Fibroblast of the aortic adventitia (primary cell): Measurements from ENCODE around the gene CEP95. TPM values are rescaled to one million over a fixed set of nuclear protein-coding genes. Genes with fewer than 3 reads are reported as not detected.
A peak's percentile ranks its signal among the peaks of the same experiment; 100 is the strongest.
"Not testable (repeated sequence)": the region's sequence is repeated elsewhere in the genome, so short reads cannot be mapped to it uniquely, and the experiment has no call there.

Experiments used
- DNase-seq: peaks from one replicate; pipeline ENCODE4 v3.0.0-alpha.2; 2010; ENCODE audit warnings: low read depth
- H3K4me3 ChIP-seq: 2 replicates; pipeline ENCODE4 v1.5.1; 2011; ENCODE audit warnings: low read depth, mild to moderate bottlenecking, control low read depth, low read length, moderate library complexity
- total RNA-seq: library from RNA; depleted of rRNA; stranded (reverse); fragments of >200 nt; gene quantifications from 2 replicates; pipeline ENCODE4 v1.2.3, GENCODE V29; 2012; ENCODE audit warnings: low replicate concordance
- TF ChIP-seq, protein P1 (sequence below): IDR thresholded peaks from 2 replicates; pipeline ENCODE4 v1.5.1; 2011; ENCODE audit warnings: mild to moderate bottlenecking, low read length, control low read depth, inconsistent platforms; ENCODE audit not compliant: insufficient read depth

CEP95 gene
- total RNA-seq, 1 donor, result 32.8 TPM

DNA sequence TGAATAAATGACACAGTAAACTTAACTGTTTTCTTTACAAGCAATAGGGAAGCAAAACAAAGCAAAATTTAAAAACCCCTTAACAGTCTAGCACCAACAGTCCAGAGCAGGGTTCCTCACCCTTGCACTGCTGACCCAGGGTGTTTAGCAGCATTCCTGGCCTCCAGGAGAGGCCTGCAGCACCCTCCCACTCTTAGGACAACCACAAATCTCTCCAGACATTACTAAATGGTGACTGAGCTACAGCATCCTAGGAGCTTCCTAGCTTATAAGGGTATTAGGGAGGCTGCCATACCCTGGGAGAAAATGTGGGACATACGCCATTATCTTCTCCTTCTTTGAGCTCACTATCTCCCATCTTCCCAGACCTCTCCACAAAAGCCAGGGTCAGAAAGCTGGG lies 25.8 kb upstream of the CEP95 start:
- DNase-seq, result no peak
- no peak overlapping the region for H3K4me3 ChIP-seq
- TF ChIP-seq, protein P1, sequence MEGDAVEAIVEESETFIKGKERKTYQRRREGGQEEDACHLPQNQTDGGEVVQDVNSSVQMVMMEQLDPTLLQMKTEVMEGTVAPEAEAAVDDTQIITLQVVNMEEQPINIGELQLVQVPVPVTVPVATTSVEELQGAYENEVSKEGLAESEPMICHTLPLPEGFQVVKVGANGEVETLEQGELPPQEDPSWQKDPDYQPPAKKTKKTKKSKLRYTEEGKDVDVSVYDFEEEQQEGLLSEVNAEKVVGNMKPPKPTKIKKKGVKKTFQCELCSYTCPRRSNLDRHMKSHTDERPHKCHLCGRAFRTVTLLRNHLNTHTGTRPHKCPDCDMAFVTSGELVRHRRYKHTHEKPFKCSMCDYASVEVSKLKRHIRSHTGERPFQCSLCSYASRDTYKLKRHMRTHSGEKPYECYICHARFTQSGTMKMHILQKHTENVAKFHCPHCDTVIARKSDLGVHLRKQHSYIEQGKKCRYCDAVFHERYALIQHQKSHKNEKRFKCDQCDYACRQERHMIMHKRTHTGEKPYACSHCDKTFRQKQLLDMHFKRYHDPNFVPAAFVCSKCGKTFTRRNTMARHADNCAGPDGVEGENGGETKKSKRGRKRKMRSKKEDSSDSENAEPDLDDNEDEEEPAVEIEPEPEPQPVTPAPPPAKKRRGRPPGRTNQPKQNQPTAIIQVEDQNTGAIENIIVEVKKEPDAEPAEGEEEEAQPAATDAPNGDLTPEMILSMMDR, result no peak

DNA sequence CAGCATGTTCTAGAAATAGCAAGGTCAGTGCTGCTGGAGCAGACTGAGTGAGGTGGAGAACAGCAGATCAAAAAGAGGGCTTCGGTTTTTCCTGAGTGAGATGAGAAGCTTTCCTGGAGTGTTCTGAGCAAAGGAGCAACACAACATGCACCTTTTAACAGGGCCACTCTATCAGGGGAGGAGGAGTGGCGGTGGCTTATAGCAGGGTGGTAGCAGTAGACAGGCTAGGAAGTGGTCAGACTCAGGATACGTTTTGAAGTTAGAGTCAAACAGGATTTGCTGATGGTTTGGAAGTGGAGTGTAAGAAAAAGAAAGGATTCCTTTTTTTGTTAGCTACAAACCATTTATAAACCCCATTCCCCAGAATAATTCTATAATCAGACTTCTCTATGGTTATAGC lies 22.4 kb upstream of the CEP95 start:
- H3K4me3 ChIP-seq, result no peak overlapping the region
- DNase-seq, result no peak
- TF ChIP-seq, protein P1, result no peak

DNA sequence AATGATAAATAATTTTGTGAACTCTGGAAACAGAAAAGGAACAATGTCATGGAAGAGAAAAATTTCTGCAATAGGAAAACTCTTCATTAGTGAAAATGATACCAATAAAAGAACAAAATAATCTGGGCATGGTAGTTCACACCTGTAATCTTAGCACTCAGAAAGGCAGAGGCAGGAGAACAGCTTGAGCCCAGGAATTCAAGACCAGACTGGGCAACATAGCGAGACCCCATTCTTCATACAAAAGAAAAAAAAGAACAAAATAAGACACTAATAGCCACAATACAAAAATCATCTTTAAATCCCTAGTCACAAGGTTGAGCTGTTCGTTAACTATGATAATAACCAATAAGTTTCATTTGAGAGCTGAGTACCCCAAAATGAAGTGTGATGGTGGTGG lies 18.5 kb upstream of the CEP95 start:
- H3K4me3 ChIP-seq, result no peak overlapping the region
- TF ChIP-seq, protein P1, result no peak
- DNase-seq, result no peak

DNA sequence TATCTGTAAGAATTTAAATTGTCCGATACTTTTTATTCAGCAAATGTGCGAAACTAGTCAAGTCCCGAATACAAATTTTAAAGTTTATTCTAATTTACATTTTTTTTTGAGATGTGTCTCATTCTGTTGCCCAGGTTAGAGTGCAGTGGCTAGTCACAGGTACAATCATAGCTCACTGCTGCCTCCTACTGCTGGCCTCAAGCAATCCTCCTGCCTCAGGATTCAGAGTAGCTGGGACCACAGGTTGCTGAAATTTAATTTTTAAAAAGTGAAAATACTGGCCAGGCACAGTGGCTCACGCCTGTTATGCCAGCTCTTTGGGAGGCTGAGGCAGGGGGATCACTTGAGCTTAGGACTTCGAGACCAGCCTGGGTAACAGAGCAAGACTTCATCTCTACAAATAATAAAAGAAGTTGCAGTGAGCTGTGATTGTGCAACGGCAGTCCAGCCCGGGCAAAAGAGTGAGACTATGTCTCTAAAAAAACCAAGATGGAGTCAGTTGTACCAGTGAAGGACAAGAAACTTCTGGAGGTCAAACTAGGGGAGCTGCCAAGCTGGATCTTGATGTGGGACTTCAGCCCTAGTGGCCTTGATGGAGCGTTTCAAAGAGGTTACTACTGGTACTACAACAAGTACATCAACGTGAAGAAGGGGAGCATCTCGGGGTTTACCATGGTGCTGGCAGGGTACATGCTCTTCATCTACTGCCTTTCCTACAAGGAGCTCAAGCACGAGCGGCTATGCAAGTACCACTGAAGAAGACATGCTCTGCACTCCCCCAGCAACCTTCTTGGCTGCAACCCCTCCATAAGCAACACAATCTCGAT lies 15.5 kb upstream of the CEP95 start:
- TF ChIP-seq, protein P1, result peak; percentile 76
- peak; percentile 59 for DNase-seq
- H3K4me3 ChIP-seq, result no peak overlapping the region

DNA sequence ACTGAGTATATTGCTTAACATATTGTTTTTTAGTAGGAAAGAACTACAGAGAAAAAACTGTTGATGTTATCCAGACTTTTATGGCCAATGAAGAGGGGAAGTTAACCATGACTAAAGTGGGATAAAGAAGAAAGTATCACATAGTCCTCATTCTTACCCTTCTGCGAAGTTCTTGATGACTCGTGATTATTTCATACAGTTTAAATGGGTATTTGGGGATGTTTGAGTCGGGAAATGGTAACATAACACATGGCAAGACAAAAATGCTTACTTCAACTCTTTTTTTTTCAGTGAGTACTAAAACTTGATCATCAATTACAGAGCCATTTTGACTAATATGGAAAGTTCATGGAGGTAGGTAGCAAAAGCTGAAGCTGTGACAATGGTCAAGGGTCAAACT lies 14.8 kb upstream of the CEP95 start:
- TF ChIP-seq, protein P1, result no peak
- H3K4me3 ChIP-seq, result no peak overlapping the region
- DNase-seq, result no peak

DNA sequence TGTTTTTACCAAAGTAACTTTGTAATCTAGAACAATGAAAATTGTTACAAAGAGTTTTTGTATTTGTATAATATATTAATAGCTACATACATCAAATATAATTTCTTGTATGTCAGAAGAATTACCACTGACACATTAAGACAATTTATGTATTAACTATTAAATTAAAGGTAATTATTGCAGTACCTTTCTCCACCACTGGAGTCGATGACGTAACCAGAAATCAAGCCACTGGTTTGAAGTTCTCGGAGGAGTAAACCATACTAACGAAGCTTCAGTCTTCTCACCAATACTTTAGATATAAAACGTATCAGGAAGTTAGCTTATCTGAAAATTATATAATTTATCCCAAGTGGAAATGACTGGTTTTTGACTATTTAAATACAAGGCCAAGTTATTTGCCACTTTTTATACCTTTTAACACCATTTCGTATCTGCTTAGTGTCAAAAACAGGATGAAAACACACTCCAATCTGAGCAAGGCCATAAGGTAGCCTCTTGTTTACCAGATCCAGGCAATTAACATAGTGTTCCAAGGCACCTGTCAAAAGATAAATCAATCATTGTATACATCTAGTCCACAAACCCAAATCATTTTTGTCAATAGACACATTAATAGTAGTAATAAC lies 14.2 kb upstream of the CEP95 start:
- TF ChIP-seq, protein P1, result peak; percentile 56
- DNase-seq, result no peak

DNA sequence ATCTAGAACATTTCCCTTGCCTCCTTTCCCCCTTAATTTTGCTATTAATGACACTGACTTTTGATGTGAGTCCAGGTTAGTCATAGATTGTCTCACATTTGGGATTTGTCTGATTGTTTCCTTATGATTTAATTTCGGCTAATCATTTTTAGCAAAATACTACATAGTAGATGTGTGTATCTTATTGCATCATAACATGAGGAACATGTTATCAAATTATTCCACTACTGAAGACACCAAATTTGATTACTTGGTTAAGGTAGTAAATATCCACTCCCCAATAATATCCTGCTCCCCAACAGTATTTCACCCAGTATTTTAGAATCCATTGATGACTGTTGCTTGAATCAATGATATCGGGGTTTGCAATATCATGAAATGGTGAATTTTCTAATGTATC lies 12.7 kb upstream of the CEP95 start:
- no peak for DNase-seq
- H3K4me3 ChIP-seq, result no peak overlapping the region
- TF ChIP-seq, protein P1, result no peak

More for the DNA sequence above, 14.2 kb upstream of the CEP95 start:
- no peak overlapping the region for H3K4me3 ChIP-seq

DNA sequence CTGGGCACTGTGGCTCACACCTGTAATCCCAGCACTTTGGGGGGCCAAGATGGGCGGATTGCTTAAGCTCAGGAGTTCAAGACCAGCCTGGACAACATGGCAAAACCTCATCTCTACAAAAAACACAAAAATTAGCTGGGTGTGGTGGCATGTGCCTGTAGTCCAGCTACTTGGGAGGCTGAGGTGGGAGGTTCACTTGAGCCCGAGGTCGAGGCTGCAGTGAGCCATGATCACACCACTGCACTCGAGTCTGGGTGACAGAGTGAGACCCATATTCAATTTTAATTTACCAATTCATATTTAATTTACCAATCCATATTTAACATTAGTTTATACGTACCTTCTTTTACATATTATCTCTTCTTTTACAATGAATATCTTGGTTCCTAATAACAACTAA lies 11.5 kb upstream of the CEP95 start:
- H3K4me3 ChIP-seq, DNase-seq: not testable (repeated sequence)
